GM18526 (cell line): ENCODE measurements around the gene ENDOG.

Experiments
- POLR2A ChIP-seq: IDR thresholded peaks from 3 replicates; pipeline ENCODE4 v1.6.1; 2011; ENCODE audit not compliant: insufficient read length; ENCODE audit errors: extremely low read depth

The ENDOG gene

GRCh38 chr9:128838338-128838737 lies 20.0 kb downstream of the ENDOG start:
- TF ChIP-seq POLR2A: no peak

GRCh38 chr9:128840524-128840923 lies 22.2 kb downstream of the ENDOG start:
- TF ChIP-seq POLR2A: no peak

- TF ChIP-seq POLR2A: no peak
These were observed 23.6 kb downstream of the ENDOG start for GRCh38 chr9:128841694-128842492.

- TF ChIP-seq POLR2A: no peak
These were observed 27.1 kb downstream of the ENDOG start for GRCh38 chr9:128845186-128845931.

GRCh38 chr9:128846680-128847030 lies 28.4 kb downstream of the ENDOG start:
- TF ChIP-seq POLR2A: no peak

GRCh38 chr9:128847803-128848202 lies 29.5 kb downstream of the ENDOG start:
- no peak for TF ChIP-seq POLR2A

GRCh38 chr9:128860937-128861336 lies 42.6 kb downstream of the ENDOG start:
- no peak for TF ChIP-seq POLR2A

- no peak for TF ChIP-seq POLR2A
These were observed 43.2 kb downstream of the ENDOG start for GRCh38 chr9:128861501-128861900.

GRCh38 chr9:128862401-128862851 lies 44.1 kb downstream of the ENDOG start:
- no peak for TF ChIP-seq POLR2A

GRCh38 chr9:128863647-128864046 lies 45.3 kb downstream of the ENDOG start:
- TF ChIP-seq POLR2A: no peak

- TF ChIP-seq POLR2A: no peak
These were observed 52.0 kb downstream of the ENDOG start for GRCh38 chr9:128870128-128870940.
